T-helper 2 cell (primary cell): ENCODE measurements around the gene PPP1R7.
"Not testable (repeated sequence)": the region's sequence is repeated elsewhere in the genome, so short reads cannot be mapped to it uniquely, and the experiment has no call there.

Experiments
- DNase-seq, 5 experiments: peaks; one replicate each; pipeline versions ENCODE4 v3.0.0 to v3.0.0-alpha.2; 2012 to 2022

The PPP1R7 gene

DNA sequence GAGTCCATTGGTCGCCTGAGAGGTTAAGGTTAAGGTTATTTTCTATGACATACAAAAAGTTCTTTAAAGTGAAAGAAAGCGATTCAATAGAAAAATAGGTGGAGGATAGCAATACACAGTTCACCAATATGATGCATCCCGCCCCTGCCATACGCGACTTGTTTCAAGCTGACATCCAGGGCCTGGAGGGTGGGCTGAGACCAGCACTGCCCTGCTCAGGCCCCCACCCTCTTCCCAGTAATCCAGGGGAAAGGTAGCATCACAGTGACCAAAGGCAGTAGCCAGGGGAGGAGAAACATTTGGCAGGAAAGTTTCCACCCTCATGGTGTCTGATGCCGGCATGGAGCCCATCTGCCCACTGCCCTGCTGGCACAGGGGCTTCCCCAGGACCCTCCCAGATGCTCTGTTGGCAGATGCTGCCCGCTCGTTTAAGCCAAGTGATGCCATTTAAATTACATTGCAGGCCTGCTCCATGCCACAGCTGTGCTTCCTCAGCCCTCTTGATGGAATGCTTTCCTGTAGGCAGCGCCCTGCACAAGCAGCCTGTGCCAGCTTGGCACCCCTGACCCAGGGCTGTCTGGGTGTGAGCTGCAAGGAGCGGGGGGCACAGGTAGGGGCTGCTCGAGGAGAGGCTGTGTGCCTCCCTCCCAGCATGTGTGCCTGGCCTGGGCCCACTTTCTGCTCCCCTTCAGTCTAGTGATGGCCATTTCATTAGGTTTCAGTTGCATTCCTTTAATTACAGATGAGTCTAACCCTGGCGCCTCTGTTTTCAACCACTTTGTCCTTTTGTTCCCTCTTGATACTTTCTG is 27.5 kb downstream of the PPP1R7 start:
- DNase-seq: no peak

DNA sequence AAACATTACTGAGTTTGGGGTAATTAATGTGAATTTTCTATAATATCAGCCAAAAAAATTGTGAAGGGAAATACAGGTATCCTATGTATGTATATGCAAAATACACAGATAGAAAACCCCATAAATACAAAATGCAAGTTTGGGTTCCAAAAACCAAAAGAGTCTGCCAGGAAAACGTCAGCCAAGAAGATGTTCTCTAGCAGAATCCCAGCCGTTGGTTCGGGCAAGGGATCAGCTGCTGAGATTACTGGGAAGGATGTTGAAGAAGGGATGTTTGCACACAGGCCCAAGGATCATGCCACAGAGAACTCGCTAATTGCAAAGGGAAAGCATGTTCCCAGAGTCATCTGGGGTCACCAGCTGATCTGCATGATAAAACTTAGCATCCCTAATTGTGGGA is 28.7 kb downstream of the PPP1R7 start:
- DNase-seq: no peak

DNA sequence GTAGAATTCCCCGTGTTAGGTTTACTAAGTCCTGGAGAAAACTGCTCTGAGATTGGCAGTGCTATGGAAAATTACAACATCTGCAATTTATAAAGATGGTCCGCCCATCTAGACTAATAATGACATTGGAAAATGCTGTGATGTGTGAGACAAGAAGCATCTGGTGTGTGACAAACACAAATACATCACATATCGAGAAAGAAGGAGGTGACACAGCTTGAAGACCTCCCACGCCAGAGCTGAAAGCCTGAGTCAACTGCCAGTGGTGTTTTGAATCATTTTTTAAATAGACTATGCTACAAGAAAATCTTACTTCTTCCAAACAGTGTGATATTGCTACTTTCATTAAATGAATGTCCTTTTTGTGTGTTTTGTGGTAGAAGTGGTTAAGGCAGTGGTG is 29.6 kb downstream of the PPP1R7 start:
- peak in 1 of 5 experiments; percentile 66 for DNase-seq

DNA sequence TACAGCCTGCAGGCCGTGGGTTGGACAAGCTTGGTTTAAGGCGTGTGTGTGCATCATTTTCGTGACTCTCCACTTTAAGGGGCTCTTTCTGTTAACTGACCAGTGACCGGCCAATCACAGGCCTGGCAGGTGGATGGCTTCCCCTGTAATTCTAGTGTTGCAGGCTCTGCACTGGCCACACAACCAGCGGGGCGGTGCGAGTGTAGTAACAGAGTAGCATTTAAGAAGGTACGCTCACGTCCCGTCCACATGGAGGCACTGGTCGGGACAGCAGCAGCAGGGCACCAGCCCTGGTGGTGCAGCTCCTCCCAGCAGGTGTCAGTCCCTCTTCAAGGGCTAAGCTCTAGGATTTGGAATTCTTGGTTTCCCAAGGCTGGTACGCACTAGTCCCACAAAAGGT is 30.2 kb downstream of the PPP1R7 start:
- DNase-seq: no peak

DNA sequence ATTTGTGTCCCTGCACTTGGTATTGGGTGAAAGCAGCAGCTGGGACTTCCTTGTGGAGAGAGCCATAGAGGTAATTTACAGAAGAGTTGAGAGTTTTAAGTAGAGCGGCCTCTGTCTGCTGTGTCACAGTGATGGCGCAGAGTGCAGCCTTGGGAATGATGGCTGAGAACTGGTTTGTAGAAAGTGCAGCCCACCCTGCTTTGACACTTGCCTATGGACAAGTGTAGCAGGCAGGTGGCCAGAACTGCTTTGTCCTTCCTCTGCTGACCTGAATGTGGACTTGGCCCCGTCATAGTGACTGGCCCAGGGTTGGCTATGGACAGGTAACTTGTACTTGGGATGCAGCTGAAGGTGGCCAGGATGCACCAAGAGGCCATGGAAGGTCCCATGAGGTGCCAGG is 31.9 kb downstream of the PPP1R7 start:
- no peak for DNase-seq

DNA sequence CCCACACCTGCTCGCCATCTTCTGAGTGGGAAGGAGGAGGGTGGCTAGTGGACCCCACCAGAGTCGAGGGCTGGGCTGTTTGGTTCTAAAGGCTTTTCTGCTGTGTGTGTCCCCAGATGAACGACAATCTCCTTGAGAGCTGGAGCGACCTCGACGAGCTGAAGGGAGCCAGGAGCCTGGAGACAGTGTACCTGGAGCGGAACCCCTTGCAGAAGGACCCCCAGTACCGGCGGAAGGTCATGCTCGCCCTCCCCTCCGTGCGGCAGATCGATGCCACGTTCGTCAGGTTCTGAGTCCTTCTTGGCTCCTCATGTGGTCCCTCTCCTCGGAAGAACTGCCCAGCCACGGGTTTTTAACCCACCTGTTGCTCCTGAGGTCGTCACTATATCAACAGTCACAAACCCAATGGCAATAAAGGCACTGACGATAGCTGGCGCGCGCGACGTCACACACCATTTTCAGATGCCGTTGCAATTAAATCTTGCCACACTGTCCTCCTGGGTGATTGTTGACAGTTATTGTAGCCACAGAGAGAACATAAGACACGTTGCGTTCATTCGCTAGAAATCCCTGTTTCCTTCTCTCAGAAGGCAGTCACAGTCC is 32.4 kb downstream of the PPP1R7 start:
- DNase-seq: no peak

DNA sequence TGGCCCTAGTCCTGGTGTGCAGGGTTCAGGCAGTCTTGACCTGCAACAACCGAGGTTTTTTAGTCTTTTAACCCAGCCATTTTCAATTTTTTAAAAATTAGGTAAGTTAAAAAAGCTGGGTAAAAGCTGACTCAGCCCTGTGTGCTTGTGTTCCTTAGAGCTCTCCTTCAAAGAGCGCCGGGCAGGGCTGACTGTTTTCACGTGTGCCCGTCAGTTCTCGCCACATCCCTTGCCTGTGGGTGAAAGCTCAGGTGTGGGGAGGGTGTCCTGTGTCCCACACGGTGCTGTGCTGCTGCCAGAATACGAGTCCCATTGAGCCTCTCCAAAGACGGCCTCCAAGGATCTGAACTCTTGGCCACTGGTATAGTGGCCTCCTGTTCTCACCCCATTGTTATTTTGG is 33.0 kb downstream of the PPP1R7 start:
- no peak for DNase-seq

DNA sequence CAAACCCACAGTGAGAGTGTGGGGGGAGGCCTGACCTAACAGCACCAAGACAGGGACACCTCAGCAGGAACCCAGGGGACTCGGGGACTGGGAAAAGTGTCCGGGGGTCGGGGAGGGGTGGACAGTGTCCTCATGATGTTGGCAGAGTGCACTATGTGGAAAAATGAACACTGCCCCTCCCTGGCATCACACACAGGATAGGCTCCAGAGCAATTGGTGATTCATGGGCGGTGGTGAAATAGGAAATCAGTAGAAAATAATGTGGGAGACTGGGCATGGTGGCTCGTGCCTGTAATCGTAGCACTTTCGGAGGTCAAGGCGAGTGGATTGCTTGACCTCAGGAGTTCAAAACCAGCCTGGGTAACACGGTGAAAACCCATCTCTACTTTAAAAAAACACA is 34.6 kb downstream of the PPP1R7 start:
- DNase-seq: no peak

DNA sequence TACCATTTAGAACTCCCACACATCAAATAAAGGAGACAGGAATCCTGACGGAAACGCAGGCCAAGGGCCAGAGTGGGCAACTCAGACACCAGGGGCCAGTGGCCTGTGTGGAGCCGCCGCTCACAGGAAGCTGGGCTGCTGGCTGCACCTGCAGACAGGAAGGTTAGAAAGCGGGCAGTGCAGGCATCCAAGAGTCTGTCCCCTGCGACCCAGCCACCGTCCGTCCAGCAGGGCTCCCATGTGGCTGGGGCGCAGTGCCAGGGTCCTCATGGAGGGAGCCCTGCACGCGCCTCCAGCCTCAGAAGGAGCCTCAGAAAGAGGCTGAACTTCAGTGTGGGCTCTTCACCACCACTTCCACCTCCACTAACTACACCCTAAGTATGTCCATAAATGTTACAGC is 35.7 kb downstream of the PPP1R7 start:
- DNase-seq: no peak

DNA sequence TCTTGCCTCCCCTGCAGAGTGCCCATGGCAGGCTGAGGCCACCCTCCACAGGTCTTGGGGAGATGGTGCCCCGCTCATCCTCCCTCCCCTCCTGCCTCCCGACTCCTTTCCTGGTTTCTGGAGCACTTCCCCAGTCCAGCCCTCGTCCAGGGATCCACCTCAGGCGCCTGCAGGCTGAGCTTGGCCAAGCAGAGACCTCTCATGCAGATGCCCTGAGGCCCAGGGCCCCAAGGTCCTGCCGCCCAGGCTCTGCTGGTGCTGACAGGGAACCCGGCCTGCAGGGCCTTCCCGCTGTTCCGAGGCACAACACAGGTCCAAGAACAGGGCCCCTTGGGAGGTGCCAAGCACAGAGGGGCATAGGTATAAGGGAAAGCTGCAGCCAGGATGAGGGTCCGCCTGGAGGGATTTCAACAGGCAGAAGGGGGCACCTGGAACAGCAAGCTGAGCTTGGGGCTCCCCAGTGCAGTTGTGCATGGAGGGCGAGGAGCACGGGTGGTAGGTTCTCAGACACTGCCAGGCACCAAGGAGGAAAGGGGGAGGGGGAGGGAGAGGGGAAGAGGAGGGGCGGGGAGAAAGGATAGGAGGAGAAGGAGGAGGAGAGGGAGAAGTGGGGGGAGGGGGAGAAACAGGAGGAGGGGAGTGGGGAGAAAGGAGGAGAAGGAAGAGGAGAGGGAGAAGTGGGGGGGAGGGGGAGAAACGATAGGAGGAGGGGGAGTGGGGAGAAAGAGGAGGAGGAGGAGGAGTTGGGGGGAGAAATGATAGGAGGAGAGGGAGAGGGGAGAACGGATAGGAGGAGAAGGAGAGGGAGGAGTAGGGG is 37.0 kb downstream of the PPP1R7 start:
- DNase-seq: no peak

DNA sequence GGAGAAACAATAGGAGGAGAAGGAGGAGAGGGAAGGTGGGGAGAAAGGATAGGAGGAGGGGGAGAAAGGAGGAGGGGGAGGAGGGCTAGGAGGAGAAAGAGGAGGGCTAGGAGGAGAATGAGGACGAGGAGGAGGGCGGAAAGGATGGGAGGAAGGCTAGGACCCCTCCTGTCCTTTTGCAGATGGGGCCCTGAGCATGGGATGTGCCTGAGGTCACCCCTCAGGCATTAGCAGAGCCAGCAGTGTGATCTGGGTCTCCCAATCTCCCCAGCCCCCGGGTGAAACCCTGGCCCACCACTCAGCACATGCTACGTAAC is 37.6 kb downstream of the PPP1R7 start:
- DNase-seq: no peak

DNA sequence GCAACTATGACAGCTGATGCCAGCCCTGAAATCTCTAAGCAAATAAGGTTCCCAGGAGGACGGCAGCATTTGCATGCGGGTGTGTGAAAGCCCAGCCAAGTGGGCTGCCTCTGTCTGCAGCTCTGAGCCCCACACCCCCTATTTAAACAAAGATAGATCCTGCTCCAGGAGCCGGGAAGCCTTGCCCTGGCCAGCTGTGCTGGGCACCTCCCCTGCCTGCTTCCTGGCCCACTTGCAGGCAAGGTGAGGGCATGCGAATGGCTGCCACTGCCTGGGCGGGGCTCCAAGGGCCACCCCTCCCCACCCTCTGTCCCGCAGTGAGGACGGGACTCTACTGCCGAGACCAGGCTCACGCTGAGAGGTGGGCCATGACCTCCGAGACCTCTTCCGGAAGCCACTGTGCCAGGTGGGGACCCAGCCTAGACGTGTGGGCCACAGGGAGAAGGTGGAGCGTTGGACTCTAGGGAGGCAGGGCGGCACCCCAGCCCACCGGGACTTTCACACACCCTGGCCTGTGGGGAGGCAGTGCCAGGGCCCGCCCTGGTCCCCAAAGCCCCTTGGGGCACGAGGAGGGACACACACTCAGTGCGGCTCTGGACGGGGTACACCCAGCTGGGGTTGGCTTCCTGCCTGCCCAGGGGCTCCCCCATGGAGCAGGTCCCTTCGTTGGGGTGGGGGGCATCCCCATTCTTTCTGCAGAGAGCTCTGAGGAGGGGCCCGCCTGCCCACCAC is 38.3 kb downstream of the PPP1R7 start, which contains the start of gene ANO7:
Gene ANO7 (plus strand): TSS at position 317 of the 732 bp plus-strand sequence. CDS start 1,387 bp downstream, outside the sequence.
- DNase-seq: no peak

DNA sequence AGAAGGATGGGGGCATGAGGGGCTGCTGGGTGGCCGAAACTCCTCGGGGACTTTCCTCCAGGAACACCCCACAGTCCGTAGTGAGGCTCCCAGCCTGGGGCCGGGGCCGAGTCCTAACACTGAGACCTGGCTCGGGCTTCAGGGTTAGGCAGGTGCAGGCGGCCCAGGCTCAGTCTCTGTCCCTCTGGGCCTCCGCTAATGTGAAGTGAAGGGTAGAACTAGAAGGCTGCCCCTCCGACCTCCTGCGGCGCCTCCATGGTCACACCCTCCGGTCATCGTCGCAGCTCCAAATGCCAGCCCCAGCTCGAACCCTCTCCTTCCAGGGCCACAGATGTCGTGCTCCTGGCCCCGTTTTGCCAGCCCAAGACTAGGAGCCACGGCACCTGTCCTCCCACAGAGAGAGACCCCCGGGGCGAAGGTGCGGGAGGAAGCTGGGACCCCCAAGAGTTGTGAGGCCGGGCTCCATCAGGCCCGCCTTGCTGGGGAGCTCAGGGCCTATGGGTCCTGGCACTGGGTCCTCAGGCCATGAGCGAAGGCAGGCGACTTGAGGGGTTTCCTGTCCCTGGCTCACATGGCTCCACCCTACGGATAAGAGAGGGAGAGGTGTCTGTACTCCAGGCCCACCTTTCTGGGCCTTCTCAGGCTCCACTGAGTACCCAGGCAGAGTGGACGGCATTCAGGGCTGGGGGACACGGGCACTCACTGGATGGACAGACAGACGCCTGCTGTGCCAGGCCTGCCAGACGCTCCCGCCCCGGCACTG is 39.0 kb downstream of the PPP1R7 start:
- DNase-seq: no peak

DNA sequence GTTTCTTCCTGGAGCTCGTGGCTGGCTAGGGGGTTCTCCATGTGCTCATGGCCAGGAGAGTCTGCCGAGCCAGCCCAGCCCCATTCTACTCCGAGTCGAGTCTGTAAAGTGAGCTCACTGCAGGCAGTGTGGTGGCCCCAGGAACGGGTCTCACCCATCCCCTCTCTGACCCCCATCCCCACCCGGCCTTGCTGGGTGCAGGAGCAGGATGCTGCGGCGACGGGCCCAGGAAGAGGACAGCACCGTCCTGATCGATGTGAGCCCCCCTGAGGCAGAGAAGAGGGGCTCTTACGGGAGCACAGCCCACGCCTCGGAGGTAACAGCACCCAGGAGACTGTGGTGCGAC is 39.6 kb downstream of the PPP1R7 start:
- DNase-seq: no peak

DNA sequence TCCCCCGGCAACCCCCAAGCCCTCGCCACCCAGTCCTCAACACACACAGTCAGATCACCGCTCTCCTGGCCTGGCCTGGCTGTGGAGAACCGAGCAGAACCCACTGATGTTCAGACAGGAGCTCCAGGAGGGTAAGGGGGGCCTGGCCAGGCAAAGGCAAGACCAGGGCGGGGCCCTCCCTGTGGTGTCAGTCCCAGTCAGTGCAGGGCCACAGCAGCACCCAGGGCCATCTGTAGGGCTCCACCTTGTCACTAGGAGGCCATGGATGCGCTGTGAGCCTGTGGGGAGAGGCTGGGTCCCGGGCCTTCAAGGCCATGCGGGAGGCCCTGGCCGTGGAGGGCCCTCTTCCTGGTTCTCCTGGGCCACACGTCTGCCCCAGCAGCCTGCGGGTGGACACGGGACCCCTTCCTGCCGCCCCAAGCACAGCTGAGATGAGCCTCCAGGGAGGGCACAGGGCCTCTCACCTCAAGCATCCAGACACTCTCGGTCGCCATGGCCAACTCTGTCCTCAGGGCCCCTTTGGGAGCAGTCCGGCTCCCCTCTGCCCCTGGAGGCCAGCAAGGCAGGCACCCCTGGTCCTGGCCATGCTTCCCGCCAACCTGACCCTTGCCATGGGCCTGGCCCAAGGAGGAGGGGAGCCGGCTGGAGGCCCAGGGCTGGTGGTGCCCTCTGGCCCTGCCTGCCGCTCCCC is 40.2 kb downstream of the PPP1R7 start:
- no peak for DNase-seq

DNA sequence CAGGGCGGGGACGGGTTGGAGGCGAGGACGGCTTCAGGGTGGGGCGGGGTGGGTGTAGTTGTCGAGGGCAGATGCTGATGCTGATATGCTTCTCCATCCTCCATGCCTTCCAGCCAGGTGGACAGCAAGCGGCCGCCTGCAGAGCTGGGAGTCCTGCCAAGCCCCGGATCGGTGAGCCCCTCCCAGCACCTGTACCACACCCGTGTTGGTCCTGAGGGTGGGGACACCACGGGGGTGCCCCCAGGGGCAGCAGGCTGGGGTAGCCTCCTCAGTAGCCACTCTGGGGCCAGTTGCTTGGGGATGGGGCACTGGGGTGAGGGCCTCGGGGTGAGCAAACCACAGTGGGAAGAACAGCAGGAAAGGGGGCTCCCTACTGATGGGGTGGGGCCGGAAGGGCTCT is 40.8 kb downstream of the PPP1R7 start:
- DNase-seq: no peak

DNA sequence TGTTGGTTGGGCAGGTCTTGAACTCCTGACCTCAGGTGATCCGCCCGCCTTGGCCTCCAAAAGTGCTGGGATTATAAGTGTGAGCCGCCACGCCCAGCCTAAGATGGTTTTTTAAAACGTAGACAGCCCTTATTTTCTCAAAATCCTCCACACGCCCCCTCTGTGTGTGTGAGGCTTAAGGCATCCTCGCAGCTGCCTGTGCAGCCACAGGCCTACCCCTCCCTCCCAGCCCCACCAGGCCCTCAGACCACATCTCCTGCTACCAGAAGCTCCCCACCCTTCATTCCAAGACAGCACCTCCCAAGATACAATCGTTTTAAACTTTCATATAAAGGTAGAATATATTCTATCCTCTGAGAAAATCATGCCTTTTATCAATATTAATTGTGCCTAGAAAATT is 43.0 kb downstream of the PPP1R7 start:
- DNase-seq: no peak

DNA sequence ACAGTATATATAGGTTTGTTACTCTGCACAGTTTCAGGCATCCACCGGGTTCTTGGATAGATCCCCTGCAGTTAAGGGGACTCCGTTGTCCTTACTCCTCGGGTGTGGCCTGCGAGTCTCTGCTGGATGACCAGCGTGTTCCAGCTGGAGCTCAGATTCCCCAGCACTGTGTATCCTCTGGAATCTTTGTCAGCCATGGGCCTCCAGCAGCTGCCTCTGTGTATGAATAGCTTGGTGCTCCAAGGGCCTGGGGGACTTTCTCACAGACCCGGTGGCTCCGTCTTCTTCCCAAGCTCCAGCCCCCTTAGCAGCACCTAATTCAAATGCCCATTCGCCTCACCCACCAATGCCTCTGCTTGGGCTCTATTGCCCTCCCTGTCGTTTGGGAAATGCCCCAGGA is 44.5 kb downstream of the PPP1R7 start:
- no peak for DNase-seq

DNA sequence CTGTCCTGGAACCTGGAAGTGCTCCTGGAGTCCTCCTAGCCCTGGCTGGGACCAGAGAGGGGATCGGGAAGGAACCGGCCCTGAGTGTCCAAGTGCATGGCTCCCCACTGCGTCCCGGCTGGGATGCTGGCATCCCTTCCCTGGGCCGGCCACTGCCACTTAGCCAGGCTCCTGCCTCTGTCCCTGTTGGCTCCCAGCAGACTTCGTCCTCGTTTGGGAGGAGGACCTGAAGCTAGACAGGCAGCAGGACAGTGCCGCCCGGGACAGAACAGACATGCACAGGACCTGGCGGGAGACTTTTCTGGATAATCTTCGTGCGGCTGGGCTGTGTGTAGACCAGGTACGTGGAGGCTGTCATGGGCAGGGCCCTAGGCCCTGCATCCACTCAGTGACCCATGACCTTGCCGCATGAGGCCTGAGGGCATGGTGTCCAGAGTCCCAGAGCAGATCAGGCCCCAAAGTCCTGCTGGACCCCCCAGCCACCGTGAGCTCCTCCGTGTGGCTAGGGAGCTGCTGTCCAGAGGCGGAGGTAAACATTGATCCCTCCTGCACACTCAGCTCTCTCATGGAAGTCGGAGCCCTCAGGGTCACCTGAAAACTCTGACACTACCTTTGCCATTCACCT is 45.4 kb downstream of the PPP1R7 start:
- no peak for DNase-seq

DNA sequence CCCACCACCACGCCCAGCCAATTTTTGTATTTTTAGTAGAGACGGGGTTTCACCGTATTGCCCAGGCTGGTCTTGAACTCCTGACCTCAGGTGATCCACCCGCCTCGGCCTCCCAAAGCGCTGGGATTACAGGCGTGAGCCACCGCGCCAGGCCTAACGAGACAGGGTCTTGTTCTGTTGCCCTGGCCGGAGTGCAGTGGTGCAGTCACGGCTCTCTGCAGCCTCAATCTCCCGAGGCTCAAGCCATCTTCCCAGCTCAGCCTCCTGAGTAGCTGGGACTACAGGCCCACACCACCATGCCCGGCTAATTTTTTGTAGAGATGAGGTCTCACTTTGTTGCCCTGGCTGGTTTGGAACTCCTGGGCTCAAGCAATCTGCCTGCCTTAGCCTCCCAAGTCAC is 47.0 kb downstream of the PPP1R7 start:
- DNase-seq: not testable (repeated sequence)

DNA sequence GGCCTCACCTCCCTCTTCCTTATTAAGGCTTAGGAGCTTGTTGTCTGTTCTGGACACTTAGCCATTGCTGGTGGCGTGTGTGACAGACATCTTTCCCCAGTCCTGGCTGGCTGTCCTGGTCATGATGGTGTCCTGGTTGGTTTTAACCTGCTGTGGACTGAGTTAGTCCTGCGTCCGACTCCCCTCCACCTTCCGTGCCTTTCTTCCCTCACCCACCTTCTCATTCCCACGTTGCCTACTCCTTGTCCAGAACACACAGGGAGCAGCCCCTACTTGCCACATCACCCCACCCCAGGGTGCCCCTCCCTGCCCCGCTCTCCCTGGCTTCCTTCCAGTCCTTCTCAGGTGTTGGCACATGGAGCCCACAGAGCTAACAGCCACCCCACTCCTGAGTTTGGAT is 47.7 kb downstream of the PPP1R7 start:
- no peak for DNase-seq
